ENCODE results near the gene ROBO1. TPM values are rescaled to one million over a fixed set of nuclear protein-coding genes. Genes with fewer than 3 reads are reported as not detected.
"Not testable (repeated sequence)": the region's sequence is repeated elsewhere in the genome, so short reads cannot be mapped to it uniquely, and the experiment has no call there.

The ROBO1 gene
- polyA plus RNA-seq, 4 donors, result 98.5 to 142 (median 110) TPM

- DNase-seq (ENCODE audit: low read depth in 4 of 4, low spot score in 3 of 4), result no peak
Measured at GRCh38 chr3:78791753-78792152, 976.0 kb downstream of the ROBO1 start.

GRCh38 chr3:78788839-78789238 is 979.0 kb downstream of the ROBO1 start:
- no peak for DNase-seq (ENCODE audit: low read depth in 4 of 4, low spot score in 3 of 4)

GRCh38 chr3:78785004-78785403 is 982.8 kb downstream of the ROBO1 start:
- DNase-seq (ENCODE audit: low read depth in 4 of 4, low spot score in 3 of 4), result no peak

GRCh38 chr3:78781351-78781750 is 986.4 kb downstream of the ROBO1 start:
- no peak for DNase-seq (ENCODE audit: low read depth in 4 of 4, low spot score in 3 of 4)

- no peak for DNase-seq (ENCODE audit: low read depth in 4 of 4, low spot score in 3 of 4)
Measured at GRCh38 chr3:78765671-78766485, 1001.9 kb downstream of the ROBO1 start.

GRCh38 chr3:78764634-78765033 is 1003.2 kb downstream of the ROBO1 start:
- no peak for DNase-seq (ENCODE audit: low read depth in 4 of 4, low spot score in 3 of 4)

GRCh38 chr3:78762121-78762520 is 1005.7 kb downstream of the ROBO1 start:
- no peak for DNase-seq (ENCODE audit: low read depth in 4 of 4, low spot score in 3 of 4)

- no peak for DNase-seq (ENCODE audit: low read depth in 4 of 4, low spot score in 3 of 4)
Measured at GRCh38 chr3:78761126-78761525, 1006.7 kb downstream of the ROBO1 start.

GRCh38 chr3:78757731-78758130 is 1010.1 kb downstream of the ROBO1 start:
- no peak for DNase-seq (ENCODE audit: low read depth in 4 of 4, low spot score in 3 of 4)

GRCh38 chr3:78754066-78754743 is 1013.6 kb downstream of the ROBO1 start:
- DNase-seq (ENCODE audit: low read depth in 4 of 4, low spot score in 3 of 4), result no peak

GRCh38 chr3:78751266-78751665 is 1016.5 kb downstream of the ROBO1 start:
- no peak for DNase-seq (ENCODE audit: low read depth in 4 of 4, low spot score in 3 of 4)

GRCh38 chr3:78750291-78750690 is 1017.5 kb downstream of the ROBO1 start:
- not testable (repeated sequence) for DNase-seq (ENCODE audit: low read depth in 4 of 4, low spot score in 3 of 4)

GRCh38 chr3:78749056-78749455 is 1018.7 kb downstream of the ROBO1 start:
- DNase-seq (ENCODE audit: low read depth in 4 of 4, low spot score in 3 of 4), result no peak

- no peak for DNase-seq (ENCODE audit: low read depth in 4 of 4, low spot score in 3 of 4)
Measured at GRCh38 chr3:78745847-78746246, 1022.0 kb downstream of the ROBO1 start.

GRCh38 chr3:78742491-78742890 is 1025.3 kb downstream of the ROBO1 start:
- no peak for DNase-seq (ENCODE audit: low read depth in 4 of 4, low spot score in 3 of 4)

- no peak for DNase-seq (ENCODE audit: low read depth in 4 of 4, low spot score in 3 of 4)
Measured at GRCh38 chr3:78742041-78742440, 1025.8 kb downstream of the ROBO1 start.

- DNase-seq (ENCODE audit: low read depth in 4 of 4, low spot score in 3 of 4), result no peak
Measured at GRCh38 chr3:78741066-78741645, 1026.6 kb downstream of the ROBO1 start.

- DNase-seq (ENCODE audit: low read depth in 4 of 4, low spot score in 3 of 4), result no peak
Measured at GRCh38 chr3:78738833-78739232, 1029.0 kb downstream of the ROBO1 start.

GRCh38 chr3:78737988-78738387 is 1029.8 kb downstream of the ROBO1 start:
- DNase-seq (ENCODE audit: low read depth in 4 of 4, low spot score in 3 of 4), result no peak

GRCh38 chr3:78736863-78737262 is 1030.9 kb downstream of the ROBO1 start:
- no peak for DNase-seq (ENCODE audit: low read depth in 4 of 4, low spot score in 3 of 4)

GRCh38 chr3:78734048-78734637 is 1033.7 kb downstream of the ROBO1 start:
- no peak for DNase-seq (ENCODE audit: low read depth in 4 of 4, low spot score in 3 of 4)
